Karpas-422 (cell line): ENCODE measurements around the gene MUL1. TPM values are rescaled to one million over a fixed set of nuclear protein-coding genes. Genes with fewer than 3 reads are reported as not detected.

Source experiments
- DNase-seq: peaks from one replicate; pipeline ENCODE4 v3.0.0-alpha.2; 2015
- H2AFZ ChIP-seq: fragments of 200-600 bp; sonication (generic); 2 replicates; pipeline ENCODE4 v1.6.1; 2014; ENCODE audit warnings: antibody characterized with exemption, low read length, mixed read lengths
- H3K27ac ChIP-seq: fragments of 200-600 bp; sonication (generic); 2 replicates; pipeline ENCODE4 v1.5.1; 2014; ENCODE audit warnings: mild to moderate bottlenecking, low read length, moderate library complexity
- H3K27me3 ChIP-seq: fragments of 200-600 bp; sonication (generic); 2 replicates; pipeline ENCODE4 v1.6.1; 2014; ENCODE audit warnings: low read length, mixed read lengths
- H3K36me3 ChIP-seq: fragments of 200-600 bp; sonication (generic); 2 replicates; pipeline ENCODE4 v1.6.1; 2014; ENCODE audit warnings: low read length, mixed read lengths; ENCODE audit not compliant: insufficient read depth
- H3K4me1 ChIP-seq: fragments of 200-600 bp; sonication (generic); 2 replicates; pipeline ENCODE4 v1.6.1; 2014; ENCODE audit warnings: mild to moderate bottlenecking, low read length, mixed read lengths
- H3K4me2 ChIP-seq: fragments of 200-600 bp; sonication (generic); 2 replicates; pipeline ENCODE4 v1.6.1; 2014; ENCODE audit warnings: low read length, low read depth, mild to moderate bottlenecking; ENCODE audit not compliant: poor library complexity, severe bottlenecking
- H3K4me3 ChIP-seq: fragments of 200-600 bp; sonication (generic); 2 replicates; pipeline ENCODE4 v1.5.1; 2014; ENCODE audit warnings: mild to moderate bottlenecking, antibody characterized with exemption, low read length, mixed read lengths
- H3K79me2 ChIP-seq: fragments of 200-600 bp; sonication (generic); 2 replicates; pipeline ENCODE4 v1.6.1; 2014; ENCODE audit warnings: mild to moderate bottlenecking, low read length, mixed read lengths
- H3K9ac ChIP-seq: fragments of 200-600 bp; sonication (generic); 2 replicates; pipeline ENCODE4 v1.6.0; 2014; ENCODE audit warnings: low read length
- H3K9me2 ChIP-seq: fragments of 200-600 bp; sonication (generic), shearing (Covaris generic); replicated peaks from 2 replicates; pipeline ENCODE4 v1.6.0; 2014; ENCODE audit warnings: mild to moderate bottlenecking, low read length, moderate library complexity; ENCODE audit not compliant: insufficient read depth
- H3K9me3 ChIP-seq: fragments of 300-700, 200-600 bp; sonication (generic); 2 replicates; pipeline ENCODE4 v1.6.1; 2014; ENCODE audit warnings: low read length, mixed read lengths
- H4K20me1 ChIP-seq: fragments of 200-600 bp; sonication (generic); 2 replicates; pipeline ENCODE4 v1.6.1; 2014; ENCODE audit warnings: mild to moderate bottlenecking, antibody characterized with exemption, low read length, low read depth; ENCODE audit not compliant: insufficient read depth
- total RNA-seq: library from RNA; depleted of rRNA; stranded (reverse); fragments of >200 nt; shearing (Covaris generic); gene quantifications from 2 replicates; pipeline ENCODE4 v1.2.3, GENCODE V29; 2014; ENCODE audit warnings: low replicate concordance

Gene MUL1
- total RNA-seq, 1 experiment from 2014 or later, result 18.0 TPM

GRCh38 chr1:20480243-20480944 lies 27.6 kb downstream of the MUL1 start:
- H3K27me3 ChIP-seq, result no peaks in the 10 kb centered on the region; the same call in 1 of the 2 replicates
- H2AFZ ChIP-seq, result no peak overlapping the region
- no peak for DNase-seq
- H3K9me3 ChIP-seq, result no peaks in the 10 kb centered on the region
- no peak overlapping the region for H3K4me3 ChIP-seq
- no peaks in the 10 kb centered on the region for H3K79me2 ChIP-seq
- no peaks in the 10 kb centered on the region for H4K20me1 ChIP-seq
- H3K4me2 ChIP-seq, result no peak overlapping the region
- H3K9me2 ChIP-seq, result no peaks in the 10 kb centered on the region
- peaks cover 4% of the 10 kb centered on the region for H3K4me1 ChIP-seq
- no peak overlapping the region for H3K27ac ChIP-seq
- no peaks in the 10 kb centered on the region for H3K36me3 ChIP-seq
- H3K9ac ChIP-seq, result no peak overlapping the region

- no peak overlapping the region for H3K4me3 ChIP-seq
- no peak overlapping the region for H3K4me2 ChIP-seq
- H3K36me3 ChIP-seq, result no peaks in the 10 kb centered on the region
- H3K4me1 ChIP-seq, result peaks cover 4% of the 10 kb centered on the region
- H3K9ac ChIP-seq, result no peak overlapping the region
- no peaks in the 10 kb centered on the region for H4K20me1 ChIP-seq
- no peaks in the 10 kb centered on the region for H3K9me3 ChIP-seq
- no peaks in the 10 kb centered on the region; the same call in 1 of the 2 replicates for H3K27me3 ChIP-seq
- H2AFZ ChIP-seq, result no peak overlapping the region
- H3K9me2 ChIP-seq, result no peaks in the 10 kb centered on the region
- no peak overlapping the region for H3K27ac ChIP-seq
- no peaks in the 10 kb centered on the region for H3K79me2 ChIP-seq
- no peak for DNase-seq
Measured at GRCh38 chr1:20479840-20480239, 28.1 kb downstream of the MUL1 start.

- no peaks in the 10 kb centered on the region for H3K9me3 ChIP-seq
- H3K4me2 ChIP-seq, result no peak overlapping the region
- no peak overlapping the region for H3K9ac ChIP-seq
- peaks cover 4% of the 10 kb centered on the region for H3K4me1 ChIP-seq
- H2AFZ ChIP-seq, result no peak overlapping the region
- H3K36me3 ChIP-seq, result no peaks in the 10 kb centered on the region
- H3K9me2 ChIP-seq, result no peaks in the 10 kb centered on the region
- DNase-seq, result no peak
- no peaks in the 10 kb centered on the region; the same call in 1 of the 2 replicates for H3K27me3 ChIP-seq
- H3K4me3 ChIP-seq, result no peak overlapping the region
- no peaks in the 10 kb centered on the region for H3K79me2 ChIP-seq
- H3K27ac ChIP-seq, result no peak overlapping the region
- no peaks in the 10 kb centered on the region for H4K20me1 ChIP-seq
Measured at GRCh38 chr1:20478057-20478635, 29.8 kb downstream of the MUL1 start.

- no peaks in the 10 kb centered on the region for H3K79me2 ChIP-seq
- no peak overlapping the region for H2AFZ ChIP-seq
- no peaks in the 10 kb centered on the region for H3K9me2 ChIP-seq
- H3K9ac ChIP-seq, result no peak overlapping the region
- H3K4me2 ChIP-seq, result no peak overlapping the region
- H3K36me3 ChIP-seq, result no peaks in the 10 kb centered on the region
- peaks cover 3% of the 10 kb centered on the region for H3K4me1 ChIP-seq
- H3K27me3 ChIP-seq, result no peaks in the 10 kb centered on the region; the same call in 1 of the 2 replicates
- no peaks in the 10 kb centered on the region for H4K20me1 ChIP-seq
- no peak for DNase-seq
- no peak overlapping the region for H3K27ac ChIP-seq
- H3K9me3 ChIP-seq, result no peaks in the 10 kb centered on the region
- H3K4me3 ChIP-seq, result no peak overlapping the region
Measured at GRCh38 chr1:20477348-20478056, 30.4 kb downstream of the MUL1 start.

- no peak overlapping the region for H3K4me2 ChIP-seq
- H3K4me1 ChIP-seq, result no peaks in the 10 kb centered on the region
- no peaks in the 10 kb centered on the region for H3K9me2 ChIP-seq
- no peak overlapping the region for H3K27ac ChIP-seq
- H3K27me3 ChIP-seq, result no peaks in the 10 kb centered on the region; the same call in 1 of the 2 replicates
- no peaks in the 10 kb centered on the region for H3K79me2 ChIP-seq
- H3K9me3 ChIP-seq, result no peaks in the 10 kb centered on the region
- H3K9ac ChIP-seq, result no peak overlapping the region
- no peaks in the 10 kb centered on the region for H3K36me3 ChIP-seq
- DNase-seq, result no peak
- no peak overlapping the region for H2AFZ ChIP-seq
- no peak overlapping the region for H3K4me3 ChIP-seq
- H4K20me1 ChIP-seq, result no peaks in the 10 kb centered on the region
Measured at GRCh38 chr1:20476265-20477038, 31.5 kb downstream of the MUL1 start.

- H3K9me2 ChIP-seq, result no peaks in the 10 kb centered on the region
- H2AFZ ChIP-seq, result no peak overlapping the region
- no peaks in the 10 kb centered on the region for H4K20me1 ChIP-seq
- H3K4me1 ChIP-seq, result no peaks in the 10 kb centered on the region
- H3K4me3 ChIP-seq, result no peak overlapping the region
- no peak overlapping the region for H3K9ac ChIP-seq
- H3K27ac ChIP-seq, result no peak overlapping the region
- no peaks in the 10 kb centered on the region for H3K79me2 ChIP-seq
- DNase-seq, result no peak
- no peak overlapping the region for H3K4me2 ChIP-seq
- H3K9me3 ChIP-seq, result no peaks in the 10 kb centered on the region
- H3K36me3 ChIP-seq, result no peaks in the 10 kb centered on the region
- no peaks in the 10 kb centered on the region; the same call in 1 of the 2 replicates for H3K27me3 ChIP-seq
Measured at GRCh38 chr1:20474996-20475395, 33.0 kb downstream of the MUL1 start.

GRCh38 chr1:20474333-20474975 lies 33.5 kb downstream of the MUL1 start:
- Histone ChIP-seq H3K4me2 (no peak overlapping the region), H3K27me3 (no peaks in the 10 kb centered on the region; the same call in 1 of the 2 replicates), H3K36me3 (no peaks in the 10 kb centered on the region), H3K27ac (no peak overlapping the region), H3K9me2 (no peaks in the 10 kb centered on the region), H3K4me1 (no peaks in the 10 kb centered on the region), H2AFZ (no peak overlapping the region), H3K79me2 (no peaks in the 10 kb centered on the region), H4K20me1 (no peaks in the 10 kb centered on the region), H3K9me3 (no peaks in the 10 kb centered on the region), H3K9ac (no peak overlapping the region), H3K4me3 (no peak overlapping the region)
- no peak for DNase-seq
